Measurements from ENCODE around the gene NECTIN2.

DNA sequence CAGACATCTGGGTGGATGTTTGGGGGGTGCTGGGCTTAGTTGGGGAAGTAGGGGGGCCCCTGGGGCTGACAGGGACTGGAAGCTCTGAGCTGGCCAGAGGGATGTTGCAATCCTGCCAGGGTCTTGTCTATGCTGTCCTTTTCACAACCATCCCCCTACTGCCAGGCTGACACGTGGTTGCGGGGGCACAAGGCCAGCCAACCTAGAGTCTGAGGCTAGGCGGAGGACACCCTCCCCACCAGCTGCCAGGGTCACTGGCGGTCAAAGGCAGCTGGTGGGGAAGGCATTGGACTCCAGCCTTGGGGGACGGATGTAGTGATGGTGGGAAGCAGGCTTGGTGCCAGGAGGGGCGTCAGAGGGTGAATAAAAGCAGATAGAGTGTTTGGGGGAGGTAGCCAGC, 66.8 kb downstream of the NECTIN2 start:
- TF ChIP-seq, protein P1, sequence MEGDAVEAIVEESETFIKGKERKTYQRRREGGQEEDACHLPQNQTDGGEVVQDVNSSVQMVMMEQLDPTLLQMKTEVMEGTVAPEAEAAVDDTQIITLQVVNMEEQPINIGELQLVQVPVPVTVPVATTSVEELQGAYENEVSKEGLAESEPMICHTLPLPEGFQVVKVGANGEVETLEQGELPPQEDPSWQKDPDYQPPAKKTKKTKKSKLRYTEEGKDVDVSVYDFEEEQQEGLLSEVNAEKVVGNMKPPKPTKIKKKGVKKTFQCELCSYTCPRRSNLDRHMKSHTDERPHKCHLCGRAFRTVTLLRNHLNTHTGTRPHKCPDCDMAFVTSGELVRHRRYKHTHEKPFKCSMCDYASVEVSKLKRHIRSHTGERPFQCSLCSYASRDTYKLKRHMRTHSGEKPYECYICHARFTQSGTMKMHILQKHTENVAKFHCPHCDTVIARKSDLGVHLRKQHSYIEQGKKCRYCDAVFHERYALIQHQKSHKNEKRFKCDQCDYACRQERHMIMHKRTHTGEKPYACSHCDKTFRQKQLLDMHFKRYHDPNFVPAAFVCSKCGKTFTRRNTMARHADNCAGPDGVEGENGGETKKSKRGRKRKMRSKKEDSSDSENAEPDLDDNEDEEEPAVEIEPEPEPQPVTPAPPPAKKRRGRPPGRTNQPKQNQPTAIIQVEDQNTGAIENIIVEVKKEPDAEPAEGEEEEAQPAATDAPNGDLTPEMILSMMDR (IDR thresholded peaks at IDR 0.05; ENCODE audit: low read length): no peak
- TF ChIP-seq EZH2phosphoT487 (IDR thresholded peaks at IDR 0.05; ENCODE audit: low read length) (no peak), EZH2 (optimal IDR thresholded peaks at IDR 0.05; ENCODE audit: low read depth, low read length) (no peak)
